BLaER1 treated with 17β-estradiol and CSF1 and Interleukin-3, amounts not matched to agents 10 nM and 100 nM (cell line): ENCODE measurements around the gene TTC9.

Experiments
- H3K27ac ChIP-seq, 11 experiments: shearing (Covaris generic); formaldehyde crosslinking; 2 replicates each; pipeline ENCODE4 v1.8.1; 2022
- H3K27me3 ChIP-seq, 11 experiments: shearing (Covaris generic); formaldehyde crosslinking; 2 replicates each; pipeline ENCODE4 v1.8.1; 2022
- H3K36me3 ChIP-seq, 11 experiments: shearing (Covaris generic); formaldehyde crosslinking; 2 replicates each; pipeline ENCODE4 v1.8.1; 2022
- H3K4me1 ChIP-seq, 10 experiments: shearing (Covaris generic); formaldehyde crosslinking; 2 replicates each; pipeline ENCODE4 v1.8.1; 2022
- H3K4me2 ChIP-seq, 11 experiments: shearing (Covaris generic); formaldehyde crosslinking; 2 replicates each; pipeline ENCODE4 v1.8.1; 2022
- H3K4me3 ChIP-seq, 10 experiments: shearing (Covaris generic); formaldehyde crosslinking; 2 replicates each; pipeline ENCODE4 v1.8.1; 2022
- H3K9ac ChIP-seq, 11 experiments: shearing (Covaris generic); formaldehyde crosslinking; 2 replicates each; pipeline ENCODE4 v1.8.1; 2022
- H3K9me3 ChIP-seq, 11 experiments: shearing (Covaris generic); formaldehyde crosslinking; replicated peaks in 1 of 11; 2 replicates each; pipeline ENCODE4 v1.8.1; 2022
- H4K20me1 ChIP-seq, 11 experiments: shearing (Covaris generic); formaldehyde crosslinking; 2 replicates each; pipeline ENCODE4 v1.8.1; 2022
- Cebpa-rat ChIP-seq, 11 experiments: shearing (Covaris generic); IDR thresholded peaks; 2 replicates each; pipeline ENCODE4 v1.8.1; 2022

Gene TTC9

GRCh38 chr14:70680748-70681147 is 39.0 kb downstream of the TTC9 start:
- Histone ChIP-seq H3K36me3 (no peaks in the 10 kb centered on the region), H3K4me3 (no peak overlapping the region), H3K27ac (no peak overlapping the region), H3K9ac (no peak overlapping the region), H4K20me1 (no peaks in the 10 kb centered on the region), H3K27me3 (no peaks in the 10 kb centered on the region), H3K4me1 (no peaks in the 10 kb centered on the region), H3K9me3 (no peaks in the 10 kb centered on the region), H3K4me2 (no peak overlapping the region)
- no peak for TF ChIP-seq Cebpa-rat (IDR thresholded peaks at IDR 0.05)

GRCh38 chr14:70683983-70684382 is 42.3 kb downstream of the TTC9 start:
- Histone ChIP-seq H3K9ac (no peak overlapping the region), H4K20me1 (no peaks in the 10 kb centered on the region), H3K36me3 (no peaks in the 10 kb centered on the region), H3K27me3 (no peaks in the 10 kb centered on the region), H3K4me3 (no peak overlapping the region), H3K4me1 (no peaks in the 10 kb centered on the region), H3K9me3 (no peaks in the 10 kb centered on the region), H3K27ac (no peak overlapping the region), H3K4me2 (no peak overlapping the region)
- TF ChIP-seq Cebpa-rat (IDR thresholded peaks at IDR 0.05): peak in 2 of 11 experiments; percentile 12 to 43; a peak in 1 of 22 replicates

- Histone ChIP-seq H3K4me3 (no peak overlapping the region), H3K27me3 (no peaks in the 10 kb centered on the region), H3K27ac (no peak overlapping the region), H4K20me1 (no peaks in the 10 kb centered on the region), H3K9ac (no peak overlapping the region), H3K36me3 (no peaks in the 10 kb centered on the region), H3K9me3 (no peaks in the 10 kb centered on the region), H3K4me2 (no peak overlapping the region), H3K4me1 (no peaks in the 10 kb centered on the region)
- no peak for TF ChIP-seq Cebpa-rat (IDR thresholded peaks at IDR 0.05)
Measured at GRCh38 chr14:70685474-70686197, 43.9 kb downstream of the TTC9 start.

- H3K9me3 ChIP-seq: no peaks in the 10 kb centered on the region
- H4K20me1 ChIP-seq: no peaks in the 10 kb centered on the region
- peak overlapping the region in 2 of 11 experiments; percentile 36 to 41; a peak in 4 of 22 replicates for H3K27ac ChIP-seq
- no peak overlapping the region for H3K9ac ChIP-seq
- no peak for TF ChIP-seq Cebpa-rat (IDR thresholded peaks at IDR 0.05)
- peaks cover 0 to 14% (median 0%) of the 10 kb centered on the region in 10 experiments; a peak in 5 of 20 replicates for H3K4me1 ChIP-seq
- no peak overlapping the region for H3K4me3 ChIP-seq
- H3K36me3 ChIP-seq: no peaks in the 10 kb centered on the region
- H3K27me3 ChIP-seq: no peaks in the 10 kb centered on the region
- H3K4me2 ChIP-seq: peak overlapping the region in 3 of 11 experiments; percentile 12 to 55 (median 46); a peak in 4 of 22 replicates
Measured at GRCh38 chr14:70692210-70692609, 50.5 kb downstream of the TTC9 start.

GRCh38 chr14:70696026-70696425 is 54.3 kb downstream of the TTC9 start:
- H3K4me2 ChIP-seq: no peak overlapping the region
- H3K27me3 ChIP-seq: no peaks in the 10 kb centered on the region
- no peak overlapping the region for H3K4me3 ChIP-seq
- H3K36me3 ChIP-seq: no peaks in the 10 kb centered on the region
- no peak overlapping the region for H3K27ac ChIP-seq
- H4K20me1 ChIP-seq: no peaks in the 10 kb centered on the region; a peak in 1 of 22 replicates
- H3K9ac ChIP-seq: no peak overlapping the region
- no peak for TF ChIP-seq Cebpa-rat (IDR thresholded peaks at IDR 0.05)
- H3K9me3 ChIP-seq: no peaks in the 10 kb centered on the region
- H3K4me1 ChIP-seq: peaks cover 0 to 40% (median 17%) of the 10 kb centered on the region in 10 experiments; a peak in 11 of 20 replicates

- no peaks in the 10 kb centered on the region; a peak in 1 of 22 replicates for H4K20me1 ChIP-seq
- peak overlapping the region in 7 of 11 experiments; percentile 2 to 75 (median 69); a peak in 13 of 22 replicates for H3K4me2 ChIP-seq
- H3K27me3 ChIP-seq: no peaks in the 10 kb centered on the region
- no peak overlapping the region for H3K4me3 ChIP-seq
- peak overlapping the region in 2 of 11 experiments; percentile 12 to 18; a peak in 2 of 22 replicates for H3K27ac ChIP-seq
- H3K9ac ChIP-seq: no peak overlapping the region
- peaks cover 6 to 44% (median 31%) of the 10 kb centered on the region in 10 experiments; a peak in 16 of 20 replicates for H3K4me1 ChIP-seq
- H3K9me3 ChIP-seq: no peaks in the 10 kb centered on the region
- no peak for TF ChIP-seq Cebpa-rat (IDR thresholded peaks at IDR 0.05)
- no peaks in the 10 kb centered on the region for H3K36me3 ChIP-seq
Measured at GRCh38 chr14:70697701-70698100, 56.0 kb downstream of the TTC9 start.

GRCh38 chr14:70698288-70698687 is 56.6 kb downstream of the TTC9 start:
- no peaks in the 10 kb centered on the region for H3K27me3 ChIP-seq
- no peaks in the 10 kb centered on the region for H3K36me3 ChIP-seq
- TF ChIP-seq Cebpa-rat (IDR thresholded peaks at IDR 0.05): no peak
- H4K20me1 ChIP-seq: no peaks in the 10 kb centered on the region; a peak in 1 of 22 replicates
- peaks cover 6 to 45% (median 31%) of the 10 kb centered on the region in 10 experiments; a peak in 16 of 20 replicates for H3K4me1 ChIP-seq
- H3K27ac ChIP-seq: peak overlapping the region in 5 of 11 experiments; percentile 4 to 18 (median 8); a peak in 3 of 22 replicates
- no peaks in the 10 kb centered on the region for H3K9me3 ChIP-seq
- no peak overlapping the region for H3K4me3 ChIP-seq
- H3K9ac ChIP-seq: no peak overlapping the region
- H3K4me2 ChIP-seq: peak overlapping the region in 8 of 11 experiments; percentile 2 to 75 (median 69); a peak in 14 of 22 replicates

GRCh38 chr14:70699646-70700045 is 57.9 kb downstream of the TTC9 start:
- Histone ChIP-seq H3K27ac (no peak overlapping the region), H3K4me1 (peaks cover 6 to 45% (median 31%) of the 10 kb centered on the region in 10 experiments; a peak in 16 of 20 replicates), H3K36me3 (no peaks in the 10 kb centered on the region), H3K9me3 (no peaks in the 10 kb centered on the region), H3K4me2 (no peak overlapping the region; a peak in 1 of 22 replicates), H4K20me1 (no peaks in the 10 kb centered on the region; a peak in 1 of 22 replicates), H3K9ac (no peak overlapping the region), H3K27me3 (no peaks in the 10 kb centered on the region), H3K4me3 (no peak overlapping the region)
- TF ChIP-seq Cebpa-rat (IDR thresholded peaks at IDR 0.05): no peak

- no peak overlapping the region for H3K27ac ChIP-seq
- no peak overlapping the region for H3K9ac ChIP-seq
- TF ChIP-seq Cebpa-rat (IDR thresholded peaks at IDR 0.05): no peak
- no peak overlapping the region for H3K4me3 ChIP-seq
- no peaks in the 10 kb centered on the region; a peak in 1 of 22 replicates for H4K20me1 ChIP-seq
- no peaks in the 10 kb centered on the region for H3K36me3 ChIP-seq
- H3K4me1 ChIP-seq: peaks cover 9 to 45% (median 34%) of the 10 kb centered on the region in 10 experiments
- H3K4me2 ChIP-seq: no peak overlapping the region; a peak in 2 of 22 replicates
- no peaks in the 10 kb centered on the region for H3K27me3 ChIP-seq
- no peaks in the 10 kb centered on the region for H3K9me3 ChIP-seq
Measured at GRCh38 chr14:70700955-70701585, 59.4 kb downstream of the TTC9 start.
